ENCODE data around the gene RIPK4. TPM values are rescaled to one million over a fixed set of nuclear protein-coding genes. Genes with fewer than 3 reads are reported as not detected.
"Not testable (repeated sequence)": the region's sequence is repeated elsewhere in the genome, so short reads cannot be mapped to it uniquely, and the experiment has no call there.

RIPK4 gene
- total RNA-seq, 2 donors from 2014 or later = 0.69 to 1.0 TPM

- no peak for DNase-seq (ENCODE audit: low spot score)
- intact Hi-C loops (cut with DNase I) = no loop called here
Measured at GRCh38 chr21:41726630-41726969, 40.3 kb downstream of the RIPK4 start.

DNA sequence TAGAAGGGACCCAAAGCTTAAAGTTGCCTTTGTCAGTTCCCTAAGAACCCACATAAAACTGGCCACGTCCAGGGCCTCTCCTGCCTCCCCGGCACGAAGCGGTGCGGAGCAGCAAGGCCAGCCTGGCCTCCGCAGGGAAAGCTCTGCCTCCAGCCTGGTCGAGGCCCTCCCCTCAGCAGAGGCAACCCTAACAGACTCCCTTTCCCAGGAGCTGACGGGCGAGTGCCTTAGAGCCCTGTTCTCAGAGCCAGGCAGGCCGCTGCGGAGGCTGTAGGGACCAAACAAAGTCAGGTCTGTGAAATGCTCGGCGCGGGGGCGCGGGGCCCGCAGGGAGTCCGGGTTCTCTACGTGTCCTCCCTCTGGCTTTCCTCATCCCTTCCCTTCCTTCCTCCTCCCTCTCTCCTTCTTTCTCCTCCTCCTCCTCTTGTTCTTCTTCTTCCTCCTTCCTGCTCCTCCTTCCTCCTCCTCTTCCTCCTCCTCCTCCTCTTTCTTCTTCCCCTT lies 40.7 kb downstream of the RIPK4 start:
- DNase-seq (ENCODE audit: low spot score) = no peak
- intact Hi-C loops (cut with DNase I) = no loop called here

- DNase-seq (ENCODE audit: low spot score) = no peak
- intact Hi-C loops (cut with DNase I) = no loop called here
Measured at GRCh38 chr21:41725421-41726031, 41.3 kb downstream of the RIPK4 start.

GRCh38 chr21:41723835-41724234 lies 43.0 kb downstream of the RIPK4 start:
- DNase-seq (ENCODE audit: low spot score); intact Hi-C loops (cut with DNase I): not testable (repeated sequence)

GRCh38 chr21:41722052-41723018 lies 44.5 kb downstream of the RIPK4 start:
- intact Hi-C loops (cut with DNase I) = no loop called here
- DNase-seq (ENCODE audit: low spot score) = no peak

DNA sequence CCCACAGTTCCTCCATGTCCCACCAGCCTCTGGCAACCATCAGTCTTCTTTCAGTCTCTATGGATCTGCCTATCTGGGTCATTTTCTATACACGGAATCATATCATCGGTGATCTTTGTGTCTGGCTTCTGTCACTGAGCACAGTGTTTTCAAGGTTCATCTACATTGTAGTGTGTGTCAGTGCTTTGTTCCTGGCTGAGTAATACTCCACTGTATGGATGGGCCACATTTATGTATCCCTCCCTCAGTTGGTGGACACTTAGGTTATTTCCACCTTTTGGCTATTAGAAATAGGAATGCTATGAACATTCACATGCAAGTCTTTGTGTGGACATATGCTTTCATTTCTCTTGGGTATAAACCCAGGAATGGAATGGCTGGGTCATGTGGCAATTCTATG lies 46.6 kb downstream of the RIPK4 start:
- intact Hi-C loops (cut with DNase I) = no loop called here

GRCh38 chr21:41719691-41720090 lies 47.2 kb downstream of the RIPK4 start:
- intact Hi-C loops (cut with DNase I) = no loop called here
- peak; percentile 52 for DNase-seq (ENCODE audit: low spot score)

More for the DNA sequence above, 46.6 kb downstream of the RIPK4 start:
- no peak for DNase-seq (ENCODE audit: low spot score)

GRCh38 chr21:41717573-41718330 lies 49.1 kb downstream of the RIPK4 start:
- intact Hi-C loops (cut with DNase I) = no loop called here
- DNase-seq (ENCODE audit: low spot score) = peak; percentile 62

DNA sequence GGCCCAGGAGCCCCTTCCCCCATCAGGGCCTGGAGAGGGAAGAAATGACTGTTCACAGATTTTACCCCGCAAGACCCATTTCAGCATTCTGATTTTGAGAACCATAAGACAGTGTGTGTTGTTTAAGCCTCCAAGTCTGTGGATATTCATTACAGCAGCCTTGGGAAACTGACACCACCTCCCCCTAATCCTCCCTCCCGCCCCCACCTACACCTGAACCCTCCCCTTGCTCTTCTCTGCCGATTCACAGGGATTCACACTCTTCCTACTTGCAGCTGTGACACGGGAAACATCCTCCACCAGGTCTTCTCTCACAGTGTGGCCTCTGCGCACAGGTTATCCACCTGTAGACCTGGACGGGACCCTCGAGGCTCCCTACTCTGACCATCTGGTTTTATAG lies 50.1 kb downstream of the RIPK4 start:
- intact Hi-C loops (cut with DNase I) = no loop called here
- no peak for DNase-seq (ENCODE audit: low spot score)

GRCh38 chr21:41715649-41716281 lies 51.1 kb downstream of the RIPK4 start:
- intact Hi-C loops (cut with DNase I) = no loop called here
- DNase-seq (ENCODE audit: low spot score) = peak; percentile 34

DNA sequence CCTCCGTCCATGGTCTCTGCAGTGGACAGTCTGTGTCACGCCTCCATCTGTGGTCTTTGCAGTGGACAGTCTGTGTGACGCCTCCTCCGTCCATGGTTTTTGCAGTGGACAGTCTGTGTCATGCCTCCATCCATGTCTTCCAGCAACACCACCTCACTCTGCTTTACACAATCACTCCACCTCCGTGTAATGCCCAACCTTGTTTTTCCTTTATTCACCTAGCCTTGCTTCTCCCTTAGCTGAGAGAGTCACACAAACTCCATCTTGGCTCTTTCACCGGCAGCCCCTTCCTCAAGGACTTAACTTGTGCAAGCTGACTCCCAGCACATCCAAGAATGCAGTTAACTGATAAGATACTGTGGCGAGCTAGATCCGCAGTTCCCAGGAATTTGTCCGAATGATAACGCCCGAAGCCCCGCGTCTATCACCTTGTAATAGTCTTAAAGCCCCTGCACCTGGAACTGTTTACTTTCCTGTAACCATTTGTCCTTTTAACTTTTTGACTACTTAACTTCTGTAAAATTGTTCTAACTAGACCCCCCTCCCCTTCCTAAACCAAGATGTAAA lies 52.5 kb downstream of the RIPK4 start:
- intact Hi-C loops (cut with DNase I) = loop anchor here in 1 of 2 donors (1.0 kb wide), 1 partner anchor 19 kb away; no protein-coding TSS in a partner anchor
- DNase-seq (ENCODE audit: low spot score) = not testable (repeated sequence)

- intact Hi-C loops (cut with DNase I) = loop anchor here in 1 of 2 donors (1.0 kb wide), 1 partner anchor 20 kb away; no protein-coding TSS in a partner anchor
- DNase-seq (ENCODE audit: low spot score) = peak; percentile 53
Measured at GRCh38 chr21:41713495-41714281, 53.2 kb downstream of the RIPK4 start.

GRCh38 chr21:41712730-41713129 lies 54.1 kb downstream of the RIPK4 start:
- intact Hi-C loops (cut with DNase I) = no loop called here
- DNase-seq (ENCODE audit: low spot score) = peak; percentile 15

- intact Hi-C loops (cut with DNase I) = no loop called here
- DNase-seq (ENCODE audit: low spot score) = peak; percentile 56
Measured at GRCh38 chr21:41712201-41712600, 54.7 kb downstream of the RIPK4 start.

GRCh38 chr21:41711416-41712007 lies 55.3 kb downstream of the RIPK4 start:
- peak; percentile 35 for DNase-seq (ENCODE audit: low spot score)
- intact Hi-C loops (cut with DNase I) = no loop called here

DNA sequence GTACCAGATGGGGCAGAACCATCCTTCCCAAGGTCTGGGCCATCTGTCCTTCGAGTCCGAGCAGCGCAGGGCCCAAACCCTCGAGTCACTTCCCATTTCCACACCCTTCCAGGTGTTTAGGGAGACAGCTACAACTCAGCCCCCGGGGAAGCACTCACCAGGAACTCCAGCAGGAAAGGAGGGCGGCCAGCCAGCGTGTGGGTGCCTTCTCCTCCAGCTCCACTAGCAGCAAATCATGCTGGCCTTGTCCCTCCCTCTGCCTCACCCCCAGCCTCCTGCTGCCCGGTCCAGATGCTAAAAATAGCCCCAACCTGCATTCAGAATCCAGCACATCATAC lies 56.1 kb downstream of the RIPK4 start:
- intact Hi-C loops (cut with DNase I) = no loop called here
- DNase-seq (ENCODE audit: low spot score) = no peak

GRCh38 chr21:41709965-41710822 lies 56.7 kb downstream of the RIPK4 start:
- peak; percentile 80 for DNase-seq (ENCODE audit: low spot score)
- intact Hi-C loops (cut with DNase I) = no loop called here
